H1 (cell line): ENCODE measurements around the gene ESPNL. TPM values are rescaled to one million over a fixed set of nuclear protein-coding genes. Genes with fewer than 3 reads are reported as not detected.
"Not testable (repeated sequence)": the region's sequence is repeated elsewhere in the genome, so short reads cannot be mapped to it uniquely, and the experiment has no call there.

Source experiments
- CTCF ChIA-PET: fragments of 300-600 bp; sonication (Branson Sonifier 250); formaldehyde crosslinking; loops from one replicate; lab custom pipeline; 2021; ENCODE audit not compliant: partially characterized antibody; lab: Charles Lee
- POLR2A ChIA-PET: fragments of 300-600 bp; sonication (Branson Sonifier 250); formaldehyde crosslinking; loops from one replicate; lab custom pipeline; 2021; ENCODE audit warnings: inconsistent platforms; ENCODE audit not compliant: partially characterized antibody; lab: Charles Lee
- DNase-seq, 2 experiments: peaks; one replicate each; pipeline versions ENCODE4 v3.0.0 to v3.0.0-alpha.2; 2010 to 2022; ENCODE audit warnings: low spot score in 2 of 2, low read depth in 1 of 2, mixed read lengths in 1 of 2
- FAIRE-seq: peaks from 2 replicates; lab custom pipeline; 2011; peaks lifted over from hg19 to GRCh38; lab: Jason Lieb, UNC
- H2AFZ ChIP-seq: 2 replicates; pipeline ENCODE4 v1.8.1; 2012; ENCODE audit warnings: low read length, inconsistent platforms
- H2AK5ac ChIP-seq: 2 replicates; pipeline ENCODE4 v1.6.1; 2013; ENCODE audit warnings: low read depth, low read length
- H2BK120ac ChIP-seq: replicated peaks from 2 replicates; pipeline ENCODE3; 2013; ENCODE audit warnings: low read depth, low read length, inconsistent platforms
- H2BK12ac ChIP-seq: 2 replicates; pipeline ENCODE4 v1.6.1; 2013; ENCODE audit warnings: low read depth, low read length
- H2BK15ac ChIP-seq: 2 replicates; pipeline ENCODE4 v1.6.1; 2013; ENCODE audit warnings: low read length
- H2BK20ac ChIP-seq: 2 replicates; pipeline ENCODE4 v1.6.1; 2013; ENCODE audit warnings: low read length
- H2BK5ac ChIP-seq: 2 replicates; pipeline ENCODE4 v1.6.1; 2013; ENCODE audit warnings: low read depth, low read length
- H3K14ac ChIP-seq: 2 replicates; pipeline ENCODE4 v1.6.1; 2013; ENCODE audit warnings: inconsistent platforms; ENCODE audit not compliant: insufficient read length
- H3K18ac ChIP-seq: 2 replicates; pipeline ENCODE4 v1.6.1; 2013; ENCODE audit warnings: low read length; ENCODE audit errors: extremely low read depth
- H3K23ac ChIP-seq: 2 replicates; pipeline ENCODE4 v1.6.1; 2013; ENCODE audit warnings: inconsistent platforms; ENCODE audit not compliant: insufficient read length
- H3K23me2 ChIP-seq: 2 replicates; pipeline ENCODE4 v1.6.1; 2013; ENCODE audit warnings: low read depth, low read length
- H3K27ac ChIP-seq: 2 replicates; pipeline ENCODE4 v1.6.1; 2011; ENCODE audit warnings: low read depth, low read length, inconsistent platforms
- H3K27me3 ChIP-seq, 4 experiments: replicated peaks in 1 of 4; 1 replicate in 1 of 4; 2 replicates in 3 of 4; pipeline versions ENCODE4 v1.6.1 to v1.8.1; 2011 to 2013; ENCODE audit warnings: low read length in 3 of 4, mild to moderate bottlenecking in 3 of 4, inconsistent platforms in 2 of 4, mixed read lengths in 2 of 4, moderate library complexity in 1 of 4; ENCODE audit not compliant: control insufficient read depth in 3 of 4, insufficient read depth in 3 of 4; ENCODE audit errors: extremely low read depth in 1 of 4
- H3K36me3 ChIP-seq, 4 experiments: 2 replicates each; pipeline versions ENCODE4 v1.6.1 to v1.8.1; 2011 to 2013; ENCODE audit warnings: mild to moderate bottlenecking in 4 of 4, low read length in 3 of 4, moderate library complexity in 2 of 4, control low read depth in 1 of 4, inconsistent platforms in 1 of 4; ENCODE audit not compliant: insufficient read depth in 4 of 4, control insufficient read depth in 2 of 4
- H3K4ac ChIP-seq: replicated peaks from 2 replicates; pipeline ENCODE3; 2013; ENCODE audit warnings: low read length, low read depth, mixed read lengths, inconsistent platforms; ENCODE audit not compliant: insufficient read length
- H3K4me1 ChIP-seq, 4 experiments: replicated peaks in 1 of 4; 1 replicate in 1 of 4; 2 replicates in 3 of 4; pipeline versions ENCODE4 v1.6.1 to v1.8.1; 2011 to 2013; ENCODE audit warnings: low read length in 3 of 4, inconsistent platforms in 2 of 4, mixed read lengths in 1 of 4; ENCODE audit not compliant: insufficient read depth in 4 of 4, control insufficient read depth in 3 of 4
- H3K4me2 ChIP-seq, 2 experiments: 2 replicates each; pipeline versions ENCODE4 v1.6.1 to v1.8.1; 2011 to 2013; ENCODE audit warnings: low read depth in 2 of 2, low read length in 2 of 2, control low read depth in 1 of 2, inconsistent platforms in 1 of 2, mild to moderate bottlenecking in 1 of 2; ENCODE audit not compliant: insufficient read depth in 1 of 2
- H3K4me3 ChIP-seq, 4 experiments: fragments of 200-600, 300-600 bp in 1 of 4; sonication (generic), shearing (Covaris generic), sonication (Bioruptor Twin) in 1 of 4; 2 replicates each; pipeline versions ENCODE4 v1.5.1 to v1.8.1; 2011 to 2016; ENCODE audit warnings: low read length in 4 of 4, low read depth in 3 of 4, control low read depth in 2 of 4, inconsistent platforms in 2 of 4, mild to moderate bottlenecking in 2 of 4, mixed read lengths in 1 of 4, moderate library complexity in 1 of 4; ENCODE audit not compliant: insufficient read depth in 2 of 4; ENCODE audit errors: extremely low read depth in 1 of 4
- H3K56ac ChIP-seq: replicated peaks from 2 replicates; pipeline ENCODE3; 2013; ENCODE audit warnings: low read depth, mild to moderate bottlenecking, mixed read lengths, low read length, inconsistent platforms; ENCODE audit not compliant: insufficient read length
- H3K79me1 ChIP-seq: 2 replicates; pipeline ENCODE4 v1.6.1; 2013; ENCODE audit warnings: low read depth, low read length, control low read depth
- H3K79me2 ChIP-seq, 2 experiments: 2 replicates each; pipeline versions ENCODE4 v1.6.1 to v1.8.1; 2012 to 2013; ENCODE audit warnings: low read length in 2 of 2, mild to moderate bottlenecking in 2 of 2, inconsistent platforms in 1 of 2; ENCODE audit not compliant: insufficient read depth in 2 of 2, control insufficient read depth in 1 of 2
- H3K9ac ChIP-seq, 4 experiments: replicated peaks in 1 of 4; 1 replicate in 1 of 4; 2 replicates in 3 of 4; pipeline versions ENCODE4 v1.6.1 to v1.8.1; 2011 to 2013; ENCODE audit warnings: low read depth in 3 of 4, low read length in 3 of 4, control low read depth in 2 of 4, mild to moderate bottlenecking in 2 of 4, moderate library complexity in 2 of 4, inconsistent platforms in 1 of 4; ENCODE audit errors: extremely low read depth in 1 of 4
- H3K9me3 ChIP-seq, 2 experiments: 2 replicates each; pipeline versions ENCODE4 v1.6.1 to v1.8.1; 2012 to 2013; ENCODE audit warnings: mild to moderate bottlenecking in 2 of 2, moderate library complexity in 2 of 2, control low read depth in 1 of 2, inconsistent platforms in 1 of 2, low read depth in 1 of 2, low read length in 1 of 2, mixed read lengths in 1 of 2; ENCODE audit not compliant: insufficient read depth in 2 of 2
- H4K20me1 ChIP-seq, 2 experiments: replicated peaks in 1 of 2; 2 replicates each; pipeline versions ENCODE3 to v1.8.1; 2011 to 2013; ENCODE audit warnings: inconsistent platforms in 2 of 2, low read length in 2 of 2, mild to moderate bottlenecking in 1 of 2; ENCODE audit not compliant: insufficient read depth in 2 of 2, control insufficient read depth in 1 of 2
- H4K5ac ChIP-seq: 2 replicates; pipeline ENCODE4 v1.6.1; 2013; ENCODE audit warnings: low read length, low read depth, mixed read lengths, inconsistent platforms; ENCODE audit not compliant: insufficient read length
- H4K8ac ChIP-seq: 2 replicates; pipeline ENCODE4 v1.8.0; 2013; ENCODE audit warnings: mild to moderate bottlenecking, moderate library complexity, low read length, inconsistent platforms; ENCODE audit not compliant: insufficient read depth; ENCODE audit errors: extremely low read depth
- H4K91ac ChIP-seq: replicated peaks from 2 replicates; pipeline ENCODE3; 2013; ENCODE audit warnings: low read length, mixed read lengths, inconsistent platforms; ENCODE audit not compliant: insufficient read length
- WGBS, 2 experiments: shearing (Covaris generic) in 1 of 2; methylation state at CpG; one replicate each; pipeline versions ENCODE4 v1.1.6 to v1.1.7; 2013 to 2015; ENCODE audit warnings: low lambda C conversion rate in 2 of 2, mixed read lengths in 2 of 2, inconsistent platforms in 1 of 2, low coverage in 1 of 2, missing lambda C conversion rate in 1 of 2; ENCODE audit not compliant: insufficient replicate concordance in 2 of 2, insufficient coverage in 1 of 2, insufficient read length in 1 of 2; ENCODE audit errors: extremely low coverage in 1 of 2, missing lambda C conversion rate in 1 of 2; 5-methylcytosine and 5-hydroxymethylcytosine counted together
- polyA plus RNA-seq, 7 experiments: library from polyadenylated mRNA; depleted of rRNA in 3 of 7; stranded (reverse) in 5 of 7; unstranded in 2 of 7; fragments of >200 nt in 5 of 7; fragments of 200-250 nt in 2 of 7; gene quantifications; 1 replicate in 5 of 7; 2 replicates in 1 of 7; 4 replicates in 1 of 7; pipeline versions ENCODE4 v1.2.1 to v1.2.3, GENCODE V29; 2011 to 2013; ENCODE audit warnings: missing spikeins in 2 of 7, mixed read lengths in 2 of 7
- total RNA-seq: library from RNA; stranded (reverse); fragmentation: NEBNext Ultra II Directional; extraction: Animal tissue kit (Norgen Biotek cat#: 25700); gene quantifications from 2 replicates; pipeline ENCODE4 v1.2.1, GENCODE V29; 2021

The ESPNL gene
- total and polyA plus RNA-seq, 2 of the 8 experiments (the other 6 are each of a cell fraction or from before 2014, with no cell fraction given) = 0.68 to 1.3 TPM

DNA sequence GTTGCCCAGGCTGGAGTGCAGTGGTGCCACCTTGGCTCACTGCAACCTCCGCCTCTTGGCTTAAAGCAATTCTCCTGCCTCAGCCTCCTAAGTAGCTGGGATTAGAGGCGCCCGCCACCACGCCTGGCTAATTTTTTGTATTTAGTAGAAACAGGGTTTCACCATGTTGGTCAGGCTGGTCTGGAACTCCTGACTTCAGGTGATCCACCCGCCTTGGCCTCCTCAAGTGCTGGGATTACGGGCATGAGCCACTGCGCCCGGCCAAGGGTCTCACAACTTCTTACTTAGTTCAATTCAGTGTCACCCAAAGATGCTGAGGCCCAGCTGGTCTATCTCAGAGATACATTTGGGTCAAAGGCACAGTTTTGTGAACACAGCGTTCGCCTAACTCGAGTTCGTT lies 15.6 kb downstream of the ESPNL start:
- H3K4me2 ChIP-seq, H4K91ac ChIP-seq, H2BK5ac ChIP-seq, H2BK12ac ChIP-seq, H3K56ac ChIP-seq, H3K4me3 ChIP-seq, H3K79me2 ChIP-seq, H2AFZ ChIP-seq, H2BK20ac ChIP-seq, H3K4ac ChIP-seq, H2AK5ac ChIP-seq, H3K27me3 ChIP-seq, H3K27ac ChIP-seq, H3K9ac ChIP-seq, H4K8ac ChIP-seq, H3K9me3 ChIP-seq, H3K36me3 ChIP-seq, DNase-seq, H4K5ac ChIP-seq, FAIRE-seq, H3K14ac ChIP-seq, H4K20me1 ChIP-seq, H2BK15ac ChIP-seq, H3K79me1 ChIP-seq, H3K18ac ChIP-seq, H3K4me1 ChIP-seq, H3K23ac ChIP-seq, H2BK120ac ChIP-seq: not testable (repeated sequence)
- WGBS, 2 experiments = 93% methylated on average over 12 of the region's 12 CpGs; no CpG with 5 or more reads in 1 of the 2 experiments
- CTCF ChIA-PET = interaction anchor here (0.6 to 1.7 kb wide), 7 partner anchors 9 to 1806 kb away, joined by 3 to 6 read pairs (median 3); partner anchors contain the start of gene ESPNL
- H3K23me2 ChIP-seq = peaks cover 14% of the 10 kb centered on the region; the same call in 1 of the 2 replicates
- POLR2A ChIA-PET = interaction anchor here (0.8 to 1.1 kb wide), 3 partner anchors 13 to 49 kb away, joined by 3 read pairs; partner anchors contain the start of gene ESPNL
